Inflammatory macrophage treated with lipopolysaccharide for 1 hour (primary cell): ENCODE data around the gene PSMC6.
"Not testable (repeated sequence)": the region's sequence is repeated elsewhere in the genome, so short reads cannot be mapped to it uniquely, and the experiment has no call there.

ENCODE experiments used
- DNase-seq, 2 donors: peaks; one replicate each; pipeline ENCODE4 v3.0.0-alpha.2; 2020 to 2022

PSMC6 gene

GRCh38 chr14:52723514-52724359 is 16.7 kb downstream of the PSMC6 start:
- DNase-seq = no peak

DNA sequence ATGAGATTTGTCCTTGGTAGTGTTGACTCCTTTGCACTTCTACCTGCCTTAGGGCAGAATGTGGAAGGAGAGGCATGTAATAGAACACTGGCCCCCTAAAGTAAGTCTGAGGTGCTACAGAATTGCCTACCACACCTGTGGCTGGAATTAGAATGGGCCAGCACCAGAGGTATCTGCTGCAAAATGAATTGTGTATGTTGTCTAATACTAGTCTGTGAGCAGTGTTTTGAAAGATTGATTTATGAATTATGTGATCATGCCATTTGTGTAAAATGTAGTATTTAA is 17.3 kb downstream of the PSMC6 start:
- no peak for DNase-seq

- DNase-seq = not testable (repeated sequence)
Observed at GRCh38 chr14:52727509-52727908, 20.5 kb downstream of the PSMC6 start.

- not testable (repeated sequence) for DNase-seq
Observed at GRCh38 chr14:52729035-52729434, 22.0 kb downstream of the PSMC6 start.

- DNase-seq = no peak
Observed at GRCh38 chr14:52729585-52729924, 22.6 kb downstream of the PSMC6 start.

DNA sequence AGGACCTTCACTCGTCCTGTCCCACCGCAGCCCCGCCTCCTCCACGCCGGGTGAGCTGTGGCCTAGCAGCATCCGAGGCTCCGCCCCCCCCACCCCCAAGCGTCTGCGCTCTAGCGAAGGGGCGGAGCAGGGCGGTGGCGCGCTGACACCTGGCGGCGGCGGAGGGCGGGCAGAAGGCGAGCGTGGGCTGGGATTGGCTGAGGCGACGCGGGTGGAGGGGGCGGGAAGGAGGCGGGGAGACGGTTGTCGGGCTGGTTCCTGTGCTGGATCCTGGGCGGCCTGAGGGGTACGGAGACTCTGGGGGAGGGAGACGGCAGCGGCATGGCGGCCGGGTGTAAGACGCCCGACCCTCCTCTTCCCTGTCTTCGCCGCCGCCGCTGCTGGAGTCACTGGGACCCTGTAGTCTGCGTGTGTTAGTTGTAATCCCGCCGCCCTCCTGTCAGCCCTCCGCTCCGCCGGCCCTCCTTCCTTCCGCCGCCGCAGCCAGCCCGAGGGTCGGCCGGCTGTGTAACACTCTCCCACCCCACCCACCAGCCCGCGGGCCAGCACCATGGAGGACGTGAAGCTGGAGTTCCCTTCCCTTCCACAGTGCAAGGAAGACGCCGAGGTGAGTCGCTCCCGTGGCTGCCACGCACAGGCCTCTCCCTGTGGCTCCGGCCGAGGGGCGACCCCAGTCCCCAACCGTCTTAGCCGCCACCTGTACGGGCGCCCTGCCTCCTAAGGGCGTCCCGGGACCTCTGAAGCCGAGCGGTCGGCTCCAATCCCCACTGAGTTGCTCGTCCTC is 23.1 kb downstream of the PSMC6 start, which contains the start of gene STYX:
TSS of gene STYX (plus strand) at position 242 of the 784 bp plus-strand sequence. CDS start at position 551, 309 bp downstream.
- peak; percentile 97 to 98 for DNase-seq

- peak; percentile 29 to 43 for DNase-seq
Observed at GRCh38 chr14:52730709-52731111, 23.7 kb downstream of the PSMC6 start.

DNA sequence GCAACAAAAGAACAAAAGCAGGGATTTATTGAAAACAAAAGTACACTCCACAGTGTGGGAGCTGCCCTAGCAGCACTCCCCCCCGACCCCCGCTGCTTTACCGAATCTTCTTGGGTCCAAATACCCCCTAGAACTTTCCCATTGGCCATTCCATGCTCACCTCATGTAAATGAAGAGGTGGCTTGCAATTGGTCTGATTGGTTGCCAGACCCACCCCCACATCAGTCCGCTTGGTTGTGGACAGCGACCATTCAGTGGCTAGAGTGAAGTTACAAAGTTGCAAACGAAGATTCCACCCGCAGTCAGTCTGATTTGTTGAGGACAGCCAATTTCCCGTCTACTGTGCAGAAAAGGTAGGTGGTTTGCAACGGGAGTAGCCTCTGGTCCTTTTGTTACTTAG is 26.8 kb downstream of the PSMC6 start:
- no peak for DNase-seq

DNA sequence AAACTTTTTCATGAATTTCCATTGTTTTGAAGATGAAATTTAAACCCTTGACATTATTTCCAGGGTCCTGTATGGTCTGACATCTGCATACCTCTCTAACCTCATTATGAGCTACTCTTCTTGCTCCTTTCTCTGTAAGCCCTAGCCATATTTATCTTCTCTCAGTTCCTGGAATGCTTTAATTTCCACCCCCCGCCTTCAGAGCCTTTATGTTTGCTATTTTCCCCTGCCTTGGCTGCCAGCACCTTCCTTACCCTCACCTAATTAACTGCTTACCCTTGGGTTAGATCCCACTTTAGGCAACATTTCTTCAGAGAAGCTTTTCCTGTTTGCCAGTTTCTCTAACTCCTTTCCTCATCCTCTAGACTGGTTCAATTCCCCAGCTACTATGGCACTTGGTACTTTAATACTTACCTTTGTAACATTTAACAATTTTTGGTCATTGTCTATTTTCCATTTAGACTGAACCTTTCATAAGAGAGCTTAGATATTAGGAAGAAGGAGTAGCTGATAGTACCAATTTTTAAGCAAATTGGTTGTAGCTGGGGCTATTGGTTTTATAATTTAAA is 29.0 kb downstream of the PSMC6 start:
- DNase-seq = no peak

DNA sequence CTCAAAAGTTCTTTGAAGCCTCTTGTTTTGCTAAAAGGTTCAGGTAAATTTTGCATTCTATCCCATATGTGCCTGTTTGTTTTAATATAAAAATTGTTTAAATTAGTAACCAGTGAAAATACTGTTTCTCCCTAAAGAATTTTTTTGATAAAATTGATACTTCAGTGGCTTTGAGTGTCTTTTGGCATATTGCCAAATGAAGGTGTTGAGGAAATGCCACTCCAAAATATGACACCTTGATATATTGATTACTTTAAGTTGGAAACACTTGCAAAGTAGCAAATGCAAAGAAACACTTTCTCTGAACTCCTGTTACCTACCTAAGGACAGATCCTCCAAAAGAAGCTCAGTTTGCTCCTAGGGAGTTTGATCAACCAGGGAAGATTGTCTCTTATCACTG is 31.4 kb downstream of the PSMC6 start:
- DNase-seq = no peak

- no peak for DNase-seq
Observed at GRCh38 chr14:52740751-52741150, 33.8 kb downstream of the PSMC6 start.

DNA sequence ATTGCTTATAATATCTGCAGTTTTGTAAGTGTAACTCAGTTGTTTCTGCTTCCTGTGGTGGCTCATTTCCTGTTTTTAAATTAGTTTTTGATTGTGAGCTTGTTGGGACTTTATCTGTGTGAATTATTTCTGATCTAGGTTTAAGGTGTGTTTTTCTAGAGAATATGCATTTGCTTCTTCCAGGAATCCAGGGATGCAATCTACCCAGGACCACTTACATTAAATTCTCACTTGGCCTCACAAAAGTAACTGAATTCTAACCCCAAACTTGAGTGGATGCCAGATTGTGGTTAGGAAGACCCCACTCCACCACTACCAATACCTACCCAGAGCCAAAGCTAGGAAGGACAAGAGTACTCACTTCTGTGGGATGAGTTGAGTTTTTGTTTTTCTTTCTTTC is 34.9 kb downstream of the PSMC6 start:
- no peak for DNase-seq

DNA sequence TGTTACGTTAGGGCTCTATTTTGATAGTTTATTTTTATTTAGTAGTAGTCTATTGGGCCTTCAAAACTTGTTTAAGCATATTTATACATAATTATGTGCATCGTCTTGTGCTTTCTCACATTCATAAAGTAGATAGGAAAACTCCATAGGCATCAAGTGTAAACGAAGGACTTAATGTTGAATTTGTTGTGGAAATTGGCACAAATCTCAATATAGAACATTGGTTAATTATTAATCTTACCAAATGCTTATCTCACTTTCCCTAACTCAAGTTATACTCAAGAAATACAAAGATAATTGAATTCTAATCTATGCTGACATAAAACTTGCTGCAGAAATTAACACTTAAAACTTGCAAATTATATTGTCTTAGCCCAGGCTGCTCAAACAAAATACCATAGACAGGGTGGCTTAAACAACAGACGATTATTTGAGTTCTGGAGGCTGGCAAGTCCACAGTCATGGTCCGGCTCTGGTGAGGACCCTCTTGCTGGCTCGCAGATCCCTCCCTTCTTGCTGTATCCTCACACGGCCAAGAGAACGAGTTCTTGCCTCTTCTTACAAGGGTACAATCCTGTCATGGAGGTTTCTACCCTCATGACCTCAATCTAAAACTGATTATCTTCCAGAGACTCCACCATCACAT is 41.8 kb downstream of the PSMC6 start:
- DNase-seq = no peak

DNA sequence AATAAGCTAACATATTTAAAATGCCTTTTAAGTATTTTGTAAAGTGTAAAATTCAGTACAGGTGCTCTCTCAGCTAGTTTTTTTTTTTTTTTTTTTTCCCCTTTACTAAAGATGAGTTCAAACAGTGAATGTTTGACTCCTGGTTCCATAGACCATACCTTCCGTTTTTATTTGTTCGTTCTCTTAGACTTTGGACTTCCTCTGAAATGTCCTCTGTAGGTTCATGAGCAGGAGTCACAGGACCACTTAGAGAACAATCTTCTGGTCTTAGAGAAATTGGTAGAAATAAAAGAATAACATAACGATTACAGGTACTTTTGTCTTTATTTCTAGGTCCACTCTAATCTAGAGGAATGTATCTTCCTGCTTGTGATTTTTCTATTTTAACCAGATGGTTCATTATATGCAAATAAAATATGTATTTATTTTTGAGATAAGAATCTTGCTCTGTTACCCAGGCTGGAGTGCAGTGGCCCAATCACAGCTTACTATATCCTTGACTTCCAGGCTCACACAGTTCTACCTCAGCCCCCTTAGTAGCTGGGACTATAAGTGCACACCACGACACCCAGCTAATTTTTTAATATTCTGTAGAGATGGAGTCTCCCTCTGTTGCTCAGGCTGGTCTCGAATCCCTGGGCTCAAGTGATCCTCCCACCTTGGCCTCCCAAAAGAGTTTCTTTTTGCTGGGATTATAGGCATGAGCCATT is 48.8 kb downstream of the PSMC6 start:
- DNase-seq = no peak

- DNase-seq = no peak
Observed at GRCh38 chr14:52759145-52759544, 52.1 kb downstream of the PSMC6 start.

DNA sequence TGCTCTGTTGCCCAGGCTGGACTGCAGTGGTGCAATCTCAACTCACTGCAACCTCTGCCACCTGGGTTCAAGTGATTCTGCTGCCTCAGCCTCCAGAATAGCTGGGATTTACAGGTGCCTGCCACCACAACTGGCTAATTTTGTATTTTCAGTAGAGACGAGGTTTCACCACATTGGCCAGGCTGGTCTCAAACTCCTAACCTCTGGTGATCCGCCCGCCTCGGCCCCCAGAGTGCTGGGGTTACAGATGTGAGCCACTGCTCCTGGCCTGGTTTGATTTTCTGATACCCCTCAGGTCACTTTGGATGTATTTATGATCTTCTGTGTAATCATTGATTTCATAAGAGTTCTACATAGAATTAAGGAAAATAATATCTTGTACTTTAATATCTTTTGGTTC is 55.9 kb downstream of the PSMC6 start:
- not testable (repeated sequence) for DNase-seq

- no peak for DNase-seq
Observed at GRCh38 chr14:52767058-52767833, 60.2 kb downstream of the PSMC6 start.

DNA sequence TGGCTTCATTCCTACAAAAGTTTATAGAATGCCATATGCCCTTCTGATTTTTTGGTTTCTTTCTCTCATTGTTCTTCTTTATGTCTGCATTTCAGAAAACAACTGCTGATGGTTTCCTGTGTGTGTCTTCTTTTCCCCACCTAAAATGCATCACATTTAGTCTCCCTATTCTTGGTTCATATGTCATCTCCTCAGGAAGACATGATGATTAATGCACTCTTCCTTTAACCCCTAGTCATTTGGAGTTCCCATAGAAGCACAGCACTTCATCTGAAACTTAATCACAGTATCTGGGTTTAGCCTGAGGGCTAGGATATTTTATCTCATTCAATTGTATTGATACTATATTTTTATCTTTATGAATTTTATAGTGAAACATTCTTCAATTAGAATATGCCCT is 62.9 kb downstream of the PSMC6 start:
- no peak for DNase-seq

- DNase-seq = no peak
Observed at GRCh38 chr14:52776816-52777215, 69.8 kb downstream of the PSMC6 start.
